ENCODE data around the gene EML4.
"Not testable (repeated sequence)": the region's sequence is repeated elsewhere in the genome, so short reads cannot be mapped to it uniquely, and the experiment has no call there.

Gene EML4

GRCh38 chr2:42340938-42341636 lies 171.9 kb downstream of the EML4 start:
- intact Hi-C loops (cut with DNase I): no loop called here
- no peak for DNase-seq

GRCh38 chr2:42342061-42342794 lies 173.1 kb downstream of the EML4 start:
- DNase-seq: no peak
- intact Hi-C loops (cut with DNase I): no loop called here

GRCh38 chr2:42342795-42343241 lies 173.7 kb downstream of the EML4 start:
- intact Hi-C loops (cut with DNase I): no loop called here

GRCh38 chr2:42345986-42346385 lies 176.8 kb downstream of the EML4 start:
- intact Hi-C loops (cut with DNase I): no loop called here
- DNase-seq: no peak

More at GRCh38 chr2:42342795-42343241, 173.7 kb downstream of the EML4 start:
- DNase-seq: no peak

- DNase-seq; intact Hi-C loops (cut with DNase I): not testable (repeated sequence)
These were observed 177.7 kb downstream of the EML4 start for GRCh38 chr2:42346856-42347255.

GRCh38 chr2:42347518-42347917 lies 178.4 kb downstream of the EML4 start:
- DNase-seq; intact Hi-C loops (cut with DNase I): not testable (repeated sequence)

- intact Hi-C loops (cut with DNase I): no loop called here
These were observed 179.1 kb downstream of the EML4 start for GRCh38 chr2:42348113-42348805.

GRCh38 chr2:42350434-42351063 lies 181.4 kb downstream of the EML4 start:
- no peak for DNase-seq
- intact Hi-C loops (cut with DNase I): no loop called here

More at GRCh38 chr2:42348113-42348805, 179.1 kb downstream of the EML4 start:
- DNase-seq: no peak

GRCh38 chr2:42351864-42352263 lies 182.7 kb downstream of the EML4 start:
- intact Hi-C loops (cut with DNase I): no loop called here
- no peak for DNase-seq

- intact Hi-C loops (cut with DNase I): no loop called here
- no peak for DNase-seq
These were observed 184.8 kb downstream of the EML4 start for GRCh38 chr2:42353792-42354429.

GRCh38 chr2:42359304-42359964 lies 190.3 kb downstream of the EML4 start:
- intact Hi-C loops (cut with DNase I): no loop called here
- no peak for DNase-seq

- intact Hi-C loops (cut with DNase I): loop anchor here (2.0 to 10.0 kb wide), 2 partner anchors 263 to 495 kb away; no protein-coding TSS in a partner anchor
- no peak for DNase-seq
These were observed 190.9 kb downstream of the EML4 start for GRCh38 chr2:42359965-42360483.

- DNase-seq: no peak
These were observed 191.3 kb downstream of the EML4 start for GRCh38 chr2:42360493-42360889.

GRCh38 chr2:42360890-42361727 lies 192.0 kb downstream of the EML4 start, which contains the start of gene COX7A2L:
Gene COX7A2L, minus strand, starts transcription at chr2:42361217. Its CDS starts 56 bp downstream, at chr2:42361161.
- DNase-seq: peak; percentile 96 to 100 (median 98)
- intact Hi-C loops (cut with DNase I): loop anchor here (2.0 to 10.0 kb wide), 2 partner anchors 264 to 496 kb away; no protein-coding TSS in a partner anchor

More at GRCh38 chr2:42360493-42360889, 191.3 kb downstream of the EML4 start:
- intact Hi-C loops (cut with DNase I): loop anchor here (2.0 to 10.0 kb wide), 2 partner anchors 264 to 496 kb away; no protein-coding TSS in a partner anchor

- intact Hi-C loops (cut with DNase I): loop anchor here (2.0 to 10.0 kb wide), 2 partner anchors 265 to 497 kb away; no protein-coding TSS in a partner anchor
- no peak for DNase-seq
These were observed 192.7 kb downstream of the EML4 start for GRCh38 chr2:42361728-42362283.

GRCh38 chr2:42363413-42363812 lies 194.3 kb downstream of the EML4 start:
- DNase-seq: no peak
- intact Hi-C loops (cut with DNase I): loop anchor here (10.0 kb wide), 1 partner anchor 499 kb away; no protein-coding TSS in a partner anchor

- no peak for DNase-seq
- intact Hi-C loops (cut with DNase I): loop anchor here (10.0 kb wide), 1 partner anchor 500 kb away; no protein-coding TSS in a partner anchor
These were observed 195.5 kb downstream of the EML4 start for GRCh38 chr2:42364658-42365057.

All from posterior cingulate gyrus (tissue), 11 donors.